ENCODE data around the gene JAM3. TPM values are rescaled to one million over a fixed set of nuclear protein-coding genes. Genes with fewer than 3 reads are reported as not detected.

The JAM3 gene
- total and polyA plus RNA-seq, 2 donors (not counting 1 experiment from before 2014, with no cell fraction given) = 13.5 to 29.6 TPM

- no peak overlapping the region for H3K4me3 Mint-ChIP-seq
- ChIA-PET CTCF (interaction anchor here (0.9 kb wide), 1 partner anchor 105 kb away, joined by 5 read pairs; no protein-coding TSS in a partner anchor), POLR2A (no interaction called here)
- H3K4me3 ChIP-seq (ENCODE audit: control extremely low read depth in 1 of 5, extremely low read depth in 1 of 5, insufficient read depth in 1 of 5, low read depth in 2 of 5, low read length in 4 of 5) = no peak overlapping the region
- H3K9me3 Mint-ChIP-seq (ENCODE audit: insufficient read depth) = no peaks in the 10 kb centered on the region
- no peaks in the 10 kb centered on the region for H3K79me2 ChIP-seq (ENCODE audit: control insufficient read depth, insufficient read depth, low read length)
- H2AFZ ChIP-seq (ENCODE audit: insufficient read depth, low read depth, low read length, poor library complexity, severe bottlenecking) = no peak overlapping the region
- H3K4me1 Mint-ChIP-seq = no peaks in the 10 kb centered on the region
- H3K9me3 ChIP-seq (ENCODE audit: control extremely low read depth in 1 of 3, control insufficient read depth in 2 of 3, insufficient read depth in 1 of 3, low read length in 2 of 3) = no peaks in the 10 kb centered on the region
- DNase-seq = no peak
- ATAC-seq (ENCODE audit: low read depth) = no peak
- intact Hi-C loops (cut with micrococcal nuclease) = no loop called here
- TF ChIP-seq EZH2 (IDR thresholded peaks at IDR 0.05; ENCODE audit: borderline replicate concordance, insufficient read depth, low read depth, low read length, poor library complexity, severe bottlenecking) = no peak
- no peak for TF ChIP-seq CTCF (IDR thresholded peaks at IDR 0.05)
- no peaks in the 10 kb centered on the region for H3K27me3 Mint-ChIP-seq
- no peaks in the 10 kb centered on the region for H3K4me1 ChIP-seq (ENCODE audit: control insufficient read depth in 2 of 2, insufficient read depth in 2 of 2, low read length in 2 of 2)
- no peaks in the 10 kb centered on the region for H3K27me3 ChIP-seq (replicated peaks in 1 of 4; ENCODE audit: control extremely low read depth in 1 of 4, control insufficient read depth in 3 of 4, insufficient read depth in 4 of 4, low read length in 3 of 4)
- peaks cover 0 to 56% of the 10 kb centered on the region in 2 experiments for H3K36me3 ChIP-seq (replicated peaks in 1 of 2; ENCODE audit: control extremely low read depth in 1 of 2, control insufficient read depth in 1 of 2, extremely low read depth in 1 of 2, insufficient read depth in 2 of 2, low read length in 1 of 2)
- H3K9ac ChIP-seq (ENCODE audit: low read length) = no peak overlapping the region
- no peak overlapping the region for H3K27ac ChIP-seq (ENCODE audit: low read length in 2 of 2)
- no peak overlapping the region for H3K4me2 ChIP-seq (replicated peaks; ENCODE audit: low read depth, low read length, poor library complexity, severe bottlenecking)
- H3K27ac Mint-ChIP-seq = no peak overlapping the region
- WGBS (ENCODE audit: insufficient coverage) = 90% methylated on average over 9 of the region's 16 CpGs
- no peaks in the 10 kb centered on the region for H4K20me1 ChIP-seq (ENCODE audit: control insufficient read depth, insufficient read depth, low read length, poor library complexity, severe bottlenecking)
Observed at GRCh38 chr11:134155456-134155855, 86.6 kb downstream of the JAM3 start.

GRCh38 chr11:134155946-134156865, 87.3 kb downstream of the JAM3 start:
- H3K27me3 Mint-ChIP-seq = no peaks in the 10 kb centered on the region
- 99% methylated on average over 21 of the region's 28 CpGs for WGBS (ENCODE audit: insufficient coverage)

More at GRCh38 chr11:134155946-134156865, 87.3 kb downstream of the JAM3 start:
- ChIA-PET CTCF (interaction anchor here (0.9 kb wide), 1 partner anchor 106 kb away, joined by 5 read pairs; no protein-coding TSS in a partner anchor), POLR2A (no interaction called here)
- Histone ChIP-seq H3K9ac (ENCODE audit: low read length) (no peak overlapping the region), H3K36me3 (replicated peaks in 1 of 2; ENCODE audit: control extremely low read depth in 1 of 2, control insufficient read depth in 1 of 2, extremely low read depth in 1 of 2, insufficient read depth in 2 of 2, low read length in 1 of 2) (peaks cover 0 to 54% of the 10 kb centered on the region in 2 experiments), H3K4me2 (replicated peaks; ENCODE audit: low read depth, low read length, poor library complexity, severe bottlenecking) (no peak overlapping the region), H4K20me1 (ENCODE audit: control insufficient read depth, insufficient read depth, low read length, poor library complexity, severe bottlenecking) (no peaks in the 10 kb centered on the region), H3K79me2 (ENCODE audit: control insufficient read depth, insufficient read depth, low read length) (no peaks in the 10 kb centered on the region), H3K4me3 (ENCODE audit: control extremely low read depth in 1 of 5, extremely low read depth in 1 of 5, insufficient read depth in 1 of 5, low read depth in 2 of 5, low read length in 4 of 5) (no peak overlapping the region), H2AFZ (ENCODE audit: insufficient read depth, low read depth, low read length, poor library complexity, severe bottlenecking) (no peak overlapping the region), H3K4me1 (ENCODE audit: control insufficient read depth in 2 of 2, insufficient read depth in 2 of 2, low read length in 2 of 2) (no peaks in the 10 kb centered on the region), H3K9me3 (ENCODE audit: control extremely low read depth in 1 of 3, control insufficient read depth in 2 of 3, insufficient read depth in 1 of 3, low read length in 2 of 3) (no peaks in the 10 kb centered on the region), H3K27me3 (replicated peaks in 1 of 4; ENCODE audit: control extremely low read depth in 1 of 4, control insufficient read depth in 3 of 4, insufficient read depth in 4 of 4, low read length in 3 of 4) (no peaks in the 10 kb centered on the region), H3K27ac (ENCODE audit: low read length in 2 of 2) (no peak overlapping the region)
- Mint-ChIP-seq H3K27ac (no peak overlapping the region), H3K4me3 (no peak overlapping the region), H3K9me3 (ENCODE audit: insufficient read depth) (no peaks in the 10 kb centered on the region), H3K4me1 (no peaks in the 10 kb centered on the region)
- ATAC-seq (ENCODE audit: low read depth) (no peak), DNase-seq (no peak)
- intact Hi-C loops (cut with micrococcal nuclease) = no loop called here
- no peak for TF ChIP-seq CTCF (IDR thresholded peaks at IDR 0.05)
- no peak for TF ChIP-seq EZH2 (IDR thresholded peaks at IDR 0.05; ENCODE audit: borderline replicate concordance, insufficient read depth, low read depth, low read length, poor library complexity, severe bottlenecking)

Data from B cell (primary cell).